Adipocyte (in vitro differentiated cells): ENCODE data around the gene CARD9.

Source experiments
- DNase-seq: peaks from one replicate; pipeline ENCODE4 v3.0.0-alpha.2; 2015; ENCODE audit warnings: low read depth
- H3K27me3 ChIP-seq: replicated peaks from 2 replicates; pipeline ENCODE4 v1.7.0; 2013; ENCODE audit warnings: mild to moderate bottlenecking, low read length, moderate library complexity; ENCODE audit not compliant: control insufficient read depth, insufficient read depth
- H3K36me3 ChIP-seq: 2 replicates; pipeline ENCODE4 v1.7.0; 2013; ENCODE audit warnings: low read length, mild to moderate bottlenecking, moderate library complexity; ENCODE audit not compliant: control insufficient read depth, insufficient read depth, severe bottlenecking
- H3K4me1 ChIP-seq: 2 replicates; pipeline ENCODE4 v1.7.0; 2013; ENCODE audit warnings: mild to moderate bottlenecking, low read length, moderate library complexity; ENCODE audit not compliant: control insufficient read depth, insufficient read depth
- H3K4me3 ChIP-seq: 2 replicates; pipeline ENCODE4 v1.7.0; 2013; ENCODE audit warnings: mild to moderate bottlenecking, low read length, moderate library complexity
- H3K9ac ChIP-seq: 2 replicates; pipeline ENCODE4 v1.7.0; 2013; ENCODE audit warnings: mild to moderate bottlenecking, low read length, moderate library complexity
- H3K9me3 ChIP-seq: 2 replicates; pipeline ENCODE4 v1.7.0; 2013; ENCODE audit warnings: mild to moderate bottlenecking, low read length, moderate library complexity; ENCODE audit not compliant: control insufficient read depth

Gene CARD9

GRCh38 chr9:136378170-136379002 lies 4.9 kb upstream of the CARD9 start:
- Histone ChIP-seq H3K27me3 (no peaks in the 10 kb centered on the region), H3K36me3 (peaks cover 57% of the 10 kb centered on the region), H3K4me3 (no peak overlapping the region), H3K4me1 (peaks cover 6% of the 10 kb centered on the region), H3K9ac (no peak overlapping the region), H3K9me3 (no peaks in the 10 kb centered on the region)
- DNase-seq = no peak

GRCh38 chr9:136377341-136378169 lies 4.1 kb upstream of the CARD9 start:
- no peak for DNase-seq
- Histone ChIP-seq H3K9me3 (no peaks in the 10 kb centered on the region), H3K36me3 (peaks cover 49% of the 10 kb centered on the region), H3K4me1 (peaks cover 14% of the 10 kb centered on the region), H3K27me3 (no peaks in the 10 kb centered on the region), H3K9ac (no peak overlapping the region), H3K4me3 (no peak overlapping the region)

- peaks cover 20% of the 10 kb centered on the region for H3K4me1 ChIP-seq
- H3K27me3 ChIP-seq = no peaks in the 10 kb centered on the region
- DNase-seq = no peak
- peaks cover 38% of the 10 kb centered on the region for H3K36me3 ChIP-seq
- H3K9me3 ChIP-seq = no peaks in the 10 kb centered on the region
- H3K9ac ChIP-seq = no peak overlapping the region
- no peak overlapping the region for H3K4me3 ChIP-seq
Observed at GRCh38 chr9:136376457-136376856, 3.0 kb upstream of the CARD9 start.

- no peak for DNase-seq
- Histone ChIP-seq H3K4me1 (peaks cover 20% of the 10 kb centered on the region), H3K4me3 (no peak overlapping the region), H3K9ac (no peak overlapping the region), H3K27me3 (no peaks in the 10 kb centered on the region), H3K36me3 (peaks cover 28% of the 10 kb centered on the region), H3K9me3 (no peaks in the 10 kb centered on the region)
Observed at GRCh38 chr9:136375096-136375495, 1.6 kb upstream of the CARD9 start.

- H3K9ac ChIP-seq = no peak overlapping the region
- H3K36me3 ChIP-seq = peaks cover 21% of the 10 kb centered on the region
- no peaks in the 10 kb centered on the region for H3K27me3 ChIP-seq
- H3K9me3 ChIP-seq = no peaks in the 10 kb centered on the region
- no peak overlapping the region for H3K4me3 ChIP-seq
- no peak for DNase-seq
- peaks cover 20% of the 10 kb centered on the region for H3K4me1 ChIP-seq
Observed at GRCh38 chr9:136374183-136374575, 710 bp upstream of the CARD9 start.

- Histone ChIP-seq H3K4me1 (peaks cover 20% of the 10 kb centered on the region), H3K27me3 (no peaks in the 10 kb centered on the region), H3K36me3 (peaks cover 13% of the 10 kb centered on the region), H3K4me3 (peak overlapping the region; percentile 39), H3K9ac (peak overlapping the region; percentile 73), H3K9me3 (no peaks in the 10 kb centered on the region)
- DNase-seq = peak; percentile 85
Observed at GRCh38 chr9:136372561-136373299, 739 bp downstream of the CARD9 start.

- Histone ChIP-seq H3K4me3 (no peak overlapping the region), H3K36me3 (peaks cover 13% of the 10 kb centered on the region), H3K27me3 (no peaks in the 10 kb centered on the region), H3K4me1 (peaks cover 20% of the 10 kb centered on the region), H3K9ac (peak overlapping the region; percentile 73), H3K9me3 (no peaks in the 10 kb centered on the region)
- DNase-seq = no peak
Observed at GRCh38 chr9:136372006-136372405, 1.5 kb downstream of the CARD9 start.

- Histone ChIP-seq H3K9me3 (no peaks in the 10 kb centered on the region), H3K36me3 (peaks cover 13% of the 10 kb centered on the region), H3K4me3 (no peak overlapping the region), H3K27me3 (no peaks in the 10 kb centered on the region), H3K4me1 (peaks cover 20% of the 10 kb centered on the region), H3K9ac (no peak overlapping the region)
- no peak for DNase-seq
Observed at GRCh38 chr9:136371533-136371880, 2.0 kb downstream of the CARD9 start.

GRCh38 chr9:136370687-136371532 lies 2.6 kb downstream of the CARD9 start:
- Histone ChIP-seq H3K27me3 (no peaks in the 10 kb centered on the region), H3K4me3 (no peak overlapping the region), H3K9me3 (no peaks in the 10 kb centered on the region), H3K4me1 (peaks cover 20% of the 10 kb centered on the region), H3K36me3 (peaks cover 9% of the 10 kb centered on the region), H3K9ac (no peak overlapping the region)
- no peak for DNase-seq

GRCh38 chr9:136370037-136370436 lies 3.4 kb downstream of the CARD9 start:
- peaks cover under 1% of the 10 kb centered on the region for H3K36me3 ChIP-seq
- peaks cover 20% of the 10 kb centered on the region for H3K4me1 ChIP-seq
- no peak overlapping the region for H3K9ac ChIP-seq
- DNase-seq = no peak
- H3K27me3 ChIP-seq = no peaks in the 10 kb centered on the region
- H3K9me3 ChIP-seq = no peaks in the 10 kb centered on the region
- H3K4me3 ChIP-seq = no peak overlapping the region
